HepG2 (cell line): ENCODE data around the gene MARF1. TPM values are rescaled to one million over a fixed set of nuclear protein-coding genes. Genes with fewer than 3 reads are reported as not detected.

Experiments used
- CHCHD3 ChIP-seq: sonication (generic); formaldehyde crosslinking; IDR thresholded peaks from 2 replicates; pipeline ENCODE4 v1.8.0; 2022; ENCODE audit warnings: mild to moderate bottlenecking, missing genetic modification reagents, moderate library complexity
- IKZF1 ChIP-seq: fragments of 450-650 bp; IDR thresholded peaks from 2 replicates; pipeline ENCODE4 v1.7.1; 2016
- KDM5B ChIP-seq: sonication (generic); formaldehyde crosslinking; IDR thresholded peaks from 2 replicates; pipeline ENCODE4 v1.4.0; 2020; ENCODE audit warnings: missing genetic modification reagents, mild to moderate bottlenecking, borderline replicate concordance
- MIXL1 ChIP-seq: IDR thresholded peaks from 2 replicates; pipeline ENCODE4 v1.6.1; 2016
- MLXIP ChIP-seq: sonication (generic); formaldehyde crosslinking; IDR thresholded peaks from 2 replicates; pipeline ENCODE4 v1.9.0; 2021; ENCODE audit warnings: missing genetic modification reagents, borderline replicate concordance
- NONO ChIP-seq, 2 experiments: fragments of 450-650 bp in 1 of 2; sonication (generic) in 1 of 2; formaldehyde crosslinking in 1 of 2; IDR thresholded peaks in 1 of 2; conservative IDR thresholded peaks in 1 of 2; 2 replicates each; pipeline versions ENCODE4 v1.6.1 to v1.8.0; 2017 to 2022; ENCODE audit warnings: mild to moderate bottlenecking in 1 of 2, missing genetic modification reagents in 1 of 2, moderate library complexity in 1 of 2
- PITX1 ChIP-seq: sonication (generic); formaldehyde crosslinking; IDR thresholded peaks from 2 replicates; pipeline ENCODE4 v1.5.1; 2020; ENCODE audit warnings: mild to moderate bottlenecking, missing genetic modification reagents
- POGK ChIP-seq: sonication (generic); formaldehyde crosslinking; conservative IDR thresholded peaks from 2 replicates; pipeline ENCODE4 v1.8.0; 2022; ENCODE audit warnings: mild to moderate bottlenecking, moderate library complexity, missing genetic modification reagents
- SMYD3 ChIP-seq: sonication (generic); formaldehyde crosslinking; IDR thresholded peaks from 2 replicates; pipeline ENCODE4 v1.8.1; 2023; ENCODE audit warnings: mild to moderate bottlenecking, missing genetic modification reagents
- SNAI1 ChIP-seq: sonication (generic); formaldehyde crosslinking; IDR thresholded peaks from 2 replicates; pipeline ENCODE4 v1.5.0; 2020; ENCODE audit warnings: mild to moderate bottlenecking, missing genetic modification reagents, borderline replicate concordance
- TBL1XR1 ChIP-seq: fragments of 150-350 bp; IDR thresholded peaks from 2 replicates; pipeline ENCODE4 v1.6.1; 2014; ENCODE audit warnings: borderline replicate concordance, low read length; ENCODE audit not compliant: partially characterized antibody
- ZNF160 ChIP-seq: sonication (generic); formaldehyde crosslinking; IDR thresholded peaks from 2 replicates; pipeline ENCODE4 v1.8.0; 2022; ENCODE audit warnings: mild to moderate bottlenecking, inconsistent platforms, missing genetic modification reagents
- ZNF207 ChIP-seq: fragments of 450-650 bp; IDR thresholded peaks from 2 replicates; pipeline ENCODE4 v1.6.1; 2016; ENCODE audit warnings: antibody characterized with exemption, borderline replicate concordance
- ZNF260 ChIP-seq: sonication (generic); formaldehyde crosslinking; IDR thresholded peaks from 2 replicates; pipeline ENCODE4 v1.4.0; 2020; ENCODE audit warnings: missing genetic modification reagents, low read depth, mild to moderate bottlenecking, borderline replicate concordance
- ZNF562 ChIP-seq: sonication (generic); formaldehyde crosslinking; IDR thresholded peaks from 2 replicates; pipeline ENCODE4 v1.8.0; 2022; ENCODE audit warnings: missing genetic modification reagents, borderline replicate concordance
- ZNF678 ChIP-seq: sonication (generic); formaldehyde crosslinking; IDR thresholded peaks from 2 replicates; pipeline ENCODE4 v1.4.0; 2020; ENCODE audit warnings: mild to moderate bottlenecking, missing genetic modification reagents
- ZNF766 ChIP-seq: sonication (generic); formaldehyde crosslinking; IDR thresholded peaks from 2 replicates; pipeline ENCODE4 v1.5.0; 2020; ENCODE audit warnings: missing genetic modification reagents, borderline replicate concordance
- ZNF772 ChIP-seq: sonication (generic); formaldehyde crosslinking; IDR thresholded peaks from 2 replicates; pipeline ENCODE4 v1.5.0; 2020; ENCODE audit warnings: mild to moderate bottlenecking, missing genetic modification reagents
- ZNF773 ChIP-seq: sonication (generic); formaldehyde crosslinking; IDR thresholded peaks from 2 replicates; pipeline ENCODE4 v1.4.0; 2020; ENCODE audit warnings: missing genetic modification reagents, borderline replicate concordance
- ZNF883 ChIP-seq: sonication (generic); formaldehyde crosslinking; IDR thresholded peaks from 2 replicates; pipeline ENCODE4 v1.5.1; 2020; ENCODE audit warnings: mild to moderate bottlenecking, missing genetic modification reagents; ENCODE audit errors: not compliant biosample characterization
- polyA plus RNA-seq, 8 experiments: library from polyadenylated mRNA; depleted of rRNA in 3 of 8; stranded (reverse) in 7 of 8; unstranded in 1 of 8; fragments of >200 nt; fragmentation: Illumina TruSeq in 4 of 8; extraction: Trizol in 4 of 8; gene quantifications; 2 replicates each; pipeline versions ENCODE4 v1.2.1 to v1.2.3, GENCODE V29; 2011 to 2016; ENCODE audit warnings: low read depth in 4 of 8, missing spikeins in 1 of 8, mixed read lengths in 1 of 8; ENCODE audit not compliant: insufficient read depth in 1 of 8
- total RNA-seq, 5 experiments: library from RNA; depleted of rRNA; stranded (reverse); fragments of >200 nt; fragmentation: Illumina TruSeq; extraction: Trizol; gene quantifications; 2 replicates each; pipeline ENCODE4 v1.2.3, GENCODE V29; 2016; ENCODE audit warnings: low read depth in 1 of 5
- TF ChIP-seq, protein P1 (sequence below): sonication (generic); formaldehyde crosslinking; IDR thresholded peaks from 2 replicates; pipeline ENCODE4 v1.4.0; 2020; ENCODE audit warnings: missing genetic modification reagents, mild to moderate bottlenecking, borderline replicate concordance

Gene MARF1
- total and polyA plus RNA-seq, 2 of the 13 experiments (the other 11 are each of a cell fraction or from before 2014, with no cell fraction given): 8.7 to 20.7 TPM

GRCh38 chr16:15672514-15673167, 29.7 kb upstream of the MARF1 start (continued):
- TF ChIP-seq ZNF678 (CRISPR knock-in tag) (peak; percentile 10; the same call in 1 of the 2 replicates), POGK (peak; percentile 77), KDM5B (CRISPR knock-in tag) (peak; percentile 75; the same call in 1 of the 2 replicates), SNAI1 (0 out of 2 replicates have a peak, but pooled peaks have one; percentile 86), PITX1 (CRISPR knock-in tag) (peak; percentile 96), ZNF562 (CRISPR knock-in tag) (no peak), MLXIP (0 out of 2 replicates have a peak, but pooled peaks have one; percentile 62), IKZF1 (no peak), ZNF160 (CRISPR knock-in tag) (peak; percentile 88), ZNF773 (CRISPR knock-in tag) (no peak), ZNF260 (CRISPR knock-in tag) (no peak), CHCHD3 (CRISPR knock-in tag) (no peak), ZNF766 (peak; percentile 90; the same call in 1 of the 2 replicates), MIXL1 (CRISPR knock-in tag) (peak; percentile 97), ZNF207 (no peak), ZNF772 (CRISPR knock-in tag) (peak; percentile 88; the same call in 1 of the 2 replicates), SMYD3 (CRISPR knock-in tag) (peak; percentile 97), NONO (IDR thresholded peaks at IDR 0.05) (no peak), NONO (CRISPR knock-in tag; conservative IDR thresholded peaks at IDR 0.05) (peak; percentile 90), TBL1XR1 (peak; percentile 100), ZNF883 (CRISPR knock-in tag) (peak; percentile 10)
- TF ChIP-seq, protein P1, sequence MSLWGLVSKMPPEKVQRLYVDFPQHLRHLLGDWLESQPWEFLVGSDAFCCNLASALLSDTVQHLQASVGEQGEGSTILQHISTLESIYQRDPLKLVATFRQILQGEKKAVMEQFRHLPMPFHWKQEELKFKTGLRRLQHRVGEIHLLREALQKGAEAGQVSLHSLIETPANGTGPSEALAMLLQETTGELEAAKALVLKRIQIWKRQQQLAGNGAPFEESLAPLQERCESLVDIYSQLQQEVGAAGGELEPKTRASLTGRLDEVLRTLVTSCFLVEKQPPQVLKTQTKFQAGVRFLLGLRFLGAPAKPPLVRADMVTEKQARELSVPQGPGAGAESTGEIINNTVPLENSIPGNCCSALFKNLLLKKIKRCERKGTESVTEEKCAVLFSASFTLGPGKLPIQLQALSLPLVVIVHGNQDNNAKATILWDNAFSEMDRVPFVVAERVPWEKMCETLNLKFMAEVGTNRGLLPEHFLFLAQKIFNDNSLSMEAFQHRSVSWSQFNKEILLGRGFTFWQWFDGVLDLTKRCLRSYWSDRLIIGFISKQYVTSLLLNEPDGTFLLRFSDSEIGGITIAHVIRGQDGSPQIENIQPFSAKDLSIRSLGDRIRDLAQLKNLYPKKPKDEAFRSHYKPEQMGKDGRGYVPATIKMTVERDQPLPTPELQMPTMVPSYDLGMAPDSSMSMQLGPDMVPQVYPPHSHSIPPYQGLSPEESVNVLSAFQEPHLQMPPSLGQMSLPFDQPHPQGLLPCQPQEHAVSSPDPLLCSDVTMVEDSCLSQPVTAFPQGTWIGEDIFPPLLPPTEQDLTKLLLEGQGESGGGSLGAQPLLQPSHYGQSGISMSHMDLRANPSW (CRISPR knock-in tag): peak; percentile 98
